OCI-LY7 (cell line): ENCODE measurements around the gene HPN.
"Not testable (repeated sequence)": the region's sequence is repeated elsewhere in the genome, so short reads cannot be mapped to it uniquely, and the experiment has no call there.

Experiments used
- CTCF ChIP-seq: fragments of 200-600 bp; sonication (generic); conservative IDR thresholded peaks from 2 replicates; pipeline ENCODE4 v1.5.1; 2014; ENCODE audit warnings: mild to moderate bottlenecking, antibody characterized with exemption, low read length, moderate library complexity, mixed read lengths
- EZH2phosphoT487 ChIP-seq: fragments of 200-600 bp; sonication (generic); IDR thresholded peaks from 2 replicates; pipeline ENCODE4 v1.6.1; 2018; ENCODE audit warnings: low read depth, borderline replicate concordance, mild to moderate bottlenecking, mixed run types, antibody characterized with exemption, low read length, moderate library complexity, mixed read lengths

GRCh38 chr19:35014774-35015173 lies 26.7 kb upstream of the HPN start:
- TF ChIP-seq CTCF, EZH2phosphoT487: not testable (repeated sequence)
